ENCODE data around the gene NDUFB10. TPM values are rescaled to one million over a fixed set of nuclear protein-coding genes. Genes with fewer than 3 reads are reported as not detected.

The NDUFB10 gene
- polyA plus RNA-seq, 1 of the 3 experiments (the other 2 are of a cell fraction) = 468 TPM

DNA sequence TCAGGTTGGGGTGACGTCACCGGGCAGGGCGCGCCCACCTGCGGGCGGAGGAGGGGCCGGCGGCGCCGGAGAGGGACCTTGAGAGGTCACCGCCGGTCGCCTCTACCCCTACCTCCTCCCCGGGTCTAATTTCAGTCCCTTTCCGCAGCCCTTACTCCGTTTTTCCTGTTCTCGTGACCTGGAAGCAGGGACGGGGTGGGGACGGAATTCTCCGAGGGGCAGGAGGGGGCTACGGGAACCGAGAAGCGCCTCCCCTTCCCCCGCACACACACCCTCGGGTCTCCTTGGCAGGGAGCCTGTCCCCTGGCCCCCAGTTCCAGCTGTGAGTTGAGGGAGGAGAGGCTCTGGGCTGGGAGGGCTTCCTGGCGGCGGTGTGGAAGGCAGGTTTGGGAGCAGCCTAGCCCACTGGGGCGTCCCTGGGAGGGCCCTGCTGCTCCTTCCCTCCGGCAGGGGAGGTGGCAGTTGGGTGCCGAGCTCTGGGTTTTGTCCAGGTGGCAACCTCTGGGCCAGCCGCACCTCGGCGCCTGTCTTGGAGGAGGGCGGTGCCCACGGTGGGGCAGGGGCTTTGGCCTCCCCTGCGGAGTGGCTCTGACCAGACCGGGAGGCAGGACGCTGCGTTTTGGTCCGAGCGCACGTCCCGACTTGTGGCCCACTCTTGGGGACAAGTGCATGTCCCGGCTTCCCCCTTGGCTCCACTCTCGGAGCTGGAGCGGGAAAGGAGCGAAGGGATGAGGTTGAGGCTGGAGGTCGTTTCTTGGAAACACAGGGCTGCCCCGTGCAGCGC, 31.2 kb downstream of the NDUFB10 start:
- no peak for TF ChIP-seq RCOR1 (IDR thresholded peaks at IDR 0.05; ENCODE audit: low read length)
- TF ChIP-seq, protein P1, sequence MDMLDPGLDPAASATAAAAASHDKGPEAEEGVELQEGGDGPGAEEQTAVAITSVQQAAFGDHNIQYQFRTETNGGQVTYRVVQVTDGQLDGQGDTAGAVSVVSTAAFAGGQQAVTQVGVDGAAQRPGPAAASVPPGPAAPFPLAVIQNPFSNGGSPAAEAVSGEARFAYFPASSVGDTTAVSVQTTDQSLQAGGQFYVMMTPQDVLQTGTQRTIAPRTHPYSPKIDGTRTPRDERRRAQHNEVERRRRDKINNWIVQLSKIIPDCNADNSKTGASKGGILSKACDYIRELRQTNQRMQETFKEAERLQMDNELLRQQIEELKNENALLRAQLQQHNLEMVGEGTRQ (IDR thresholded peaks at IDR 0.05; ENCODE audit: borderline replicate concordance, low read depth, low read length) = no peak
- no peak; the same call in 1 of the 2 replicates for TF ChIP-seq MXI1 (IDR thresholded peaks at IDR 0.05; ENCODE audit: low read depth, low read length)
- no peak for TF ChIP-seq POLR2AphosphoS5 (IDR thresholded peaks at IDR 0.05; ENCODE audit: low read depth, low read length)
- H3F3A ChIP-seq (replicated peaks; ENCODE audit: insufficient read depth) = peaks cover 11% of the 10 kb centered on the region
- peak overlapping the region; percentile 85 for H3K4me2 ChIP-seq
- 0 out of 2 replicates have a peak overlapping the region, but pooled peaks have one; percentile 41 for H2AFZ ChIP-seq (ENCODE audit: low read depth)
- WGBS (ENCODE audit: low lambda C conversion rate) = 28% methylated on average over 23 of the region's 50 CpGs
- peak; percentile 82 for DNase-seq
- peak overlapping the region; percentile 46; the same call in 1 of the 2 replicates for H3K9ac ChIP-seq
- POLR2A ChIA-PET = interaction anchor here (2.3 kb wide), 1 partner anchor 26 kb away, joined by 8 read pairs; the partner anchor contains the start of gene RPS2
- no peaks in the 10 kb centered on the region for H3K9me3 ChIP-seq
- peaks cover 4 to 11% of the 10 kb centered on the region in 2 experiments for H3K36me3 ChIP-seq (replicated peaks in 1 of 2; ENCODE audit: control insufficient read depth in 1 of 2, insufficient read depth in 2 of 2, low read length in 1 of 2)
- peaks cover 0 to 19% of the 10 kb centered on the region in 2 experiments; a peak in 1 of 4 replicates for H3K4me1 ChIP-seq (ENCODE audit: control insufficient read depth in 1 of 2, insufficient read depth in 2 of 2, low read depth in 1 of 2, low read length in 1 of 2)
- CTCF ChIA-PET = interaction anchor here (1.3 to 12.9 kb wide), 3 partner anchors 8 to 18 kb away, joined by 4 to 108 read pairs (median 4); no protein-coding TSS in a partner anchor
- H3K27ac ChIP-seq (ENCODE audit: low read depth in 2 of 2, low read length in 1 of 2) = peak overlapping the region in 1 of 2 experiments; percentile 58; a peak in 1 of 4 replicates
- no peaks in the 10 kb centered on the region for H3K27me3 ChIP-seq (ENCODE audit: insufficient read depth)
- no peaks in the 10 kb centered on the region for H4K20me1 ChIP-seq (ENCODE audit: insufficient read depth)
- H3K9me2 ChIP-seq = no peaks in the 10 kb centered on the region
- peaks cover 8% of the 10 kb centered on the region; the same call in 1 of the 2 replicates for H3K79me2 ChIP-seq (ENCODE audit: insufficient read depth)
- H3K4me3 ChIP-seq (ENCODE audit: low read depth in 2 of 2, low read length in 1 of 2) = peak overlapping the region; percentile 62

DNA sequence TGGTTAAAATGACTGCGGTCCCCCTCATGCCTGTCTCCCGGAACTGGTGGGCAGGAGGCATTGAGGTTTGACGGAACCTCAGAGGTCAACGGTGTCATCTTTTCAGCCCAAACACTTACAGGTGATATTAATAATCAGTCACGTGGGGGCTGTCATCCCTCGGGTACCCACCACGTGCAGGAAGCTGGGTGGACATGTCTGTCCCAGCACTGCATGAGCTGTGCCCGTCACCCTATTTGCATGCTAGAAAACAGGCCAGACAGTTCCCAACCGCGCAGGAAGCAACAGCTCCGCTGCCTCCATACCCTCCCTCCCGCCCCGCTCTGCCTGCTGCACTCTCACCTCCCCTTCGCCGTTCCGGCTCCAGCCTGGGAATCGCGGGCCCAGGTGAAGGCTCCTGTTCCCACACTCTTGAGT, 31.8 kb downstream of the NDUFB10 start:
- Histone ChIP-seq H2AFZ (ENCODE audit: low read depth) (no peak overlapping the region), H4K20me1 (ENCODE audit: insufficient read depth) (no peaks in the 10 kb centered on the region), H3K36me3 (replicated peaks in 1 of 2; ENCODE audit: control insufficient read depth in 1 of 2, insufficient read depth in 2 of 2, low read length in 1 of 2) (peaks cover 0 to 5% of the 10 kb centered on the region in 2 experiments), H3F3A (replicated peaks; ENCODE audit: insufficient read depth) (peaks cover 16% of the 10 kb centered on the region), H3K9me3 (no peaks in the 10 kb centered on the region), H3K27me3 (ENCODE audit: insufficient read depth) (no peaks in the 10 kb centered on the region), H3K9ac (no peak overlapping the region), H3K4me1 (ENCODE audit: control insufficient read depth in 1 of 2, insufficient read depth in 2 of 2, low read depth in 1 of 2, low read length in 1 of 2) (peaks cover 0 to 18% of the 10 kb centered on the region in 2 experiments; a peak in 1 of 4 replicates), H3K9me2 (no peaks in the 10 kb centered on the region), H3K79me2 (ENCODE audit: insufficient read depth) (peaks cover 2% of the 10 kb centered on the region; the same call in 1 of the 2 replicates), H3K4me2 (0 out of 2 replicates have a peak overlapping the region, but pooled peaks have one; percentile 85), H3K27ac (ENCODE audit: low read depth in 2 of 2, low read length in 1 of 2) (no peak overlapping the region), H3K4me3 (ENCODE audit: low read depth in 2 of 2, low read length in 1 of 2) (peak overlapping the region in 1 of 2 experiments; percentile 62; a peak in 1 of 4 replicates)
- ChIA-PET CTCF (interaction anchor here (1.3 to 12.9 kb wide), 2 partner anchors 13 to 18 kb away, joined by 4 to 108 read pairs; no protein-coding TSS in a partner anchor), POLR2A (no interaction called here)
- DNase-seq = no peak
- WGBS (ENCODE audit: low lambda C conversion rate) = 95% methylated on average over 13 of the region's 18 CpGs
- TF ChIP-seq, protein P1 (IDR thresholded peaks at IDR 0.05; ENCODE audit: borderline replicate concordance, low read depth, low read length) = no peak
- TF ChIP-seq FOXJ3 (CRISPR knock-in tag; IDR thresholded peaks at IDR 0.05) (no peak), RFX5 (IDR thresholded peaks at IDR 0.05; ENCODE audit: low read length) (no peak), JUND (IDR thresholded peaks at IDR 0.05) (no peak), GATA2 (CRISPR knock-in tag; IDR thresholded peaks at IDR 0.05) (no peak), MEF2A (IDR thresholded peaks at IDR 0.05; ENCODE audit: borderline replicate concordance, low read depth) (no peak), YY1 (IDR thresholded peaks at IDR 0.05; ENCODE audit: low read depth) (no peak), NRF1 (IDR thresholded peaks at IDR 0.05; ENCODE audit: low read depth, low read length) (no peak), POLR2AphosphoS5 (IDR thresholded peaks at IDR 0.05; ENCODE audit: low read depth, low read length) (no peak), SIN3A (IDR thresholded peaks at IDR 0.05; ENCODE audit: borderline replicate concordance, low read depth, low read length) (no peak), RXRA (IDR thresholded peaks at IDR 0.05; ENCODE audit: borderline replicate concordance, low read depth) (no peak), RCOR1 (IDR thresholded peaks at IDR 0.05; ENCODE audit: low read length) (no peak), TCF12 (IDR thresholded peaks at IDR 0.05) (no peak), FOXM1 (IDR thresholded peaks at IDR 0.05; ENCODE audit: low read depth) (no peak), TAF1 (IDR thresholded peaks at IDR 0.05; ENCODE audit: borderline replicate concordance, low read depth, low read length) (no peak)
- TF ChIP-seq, protein P2, sequence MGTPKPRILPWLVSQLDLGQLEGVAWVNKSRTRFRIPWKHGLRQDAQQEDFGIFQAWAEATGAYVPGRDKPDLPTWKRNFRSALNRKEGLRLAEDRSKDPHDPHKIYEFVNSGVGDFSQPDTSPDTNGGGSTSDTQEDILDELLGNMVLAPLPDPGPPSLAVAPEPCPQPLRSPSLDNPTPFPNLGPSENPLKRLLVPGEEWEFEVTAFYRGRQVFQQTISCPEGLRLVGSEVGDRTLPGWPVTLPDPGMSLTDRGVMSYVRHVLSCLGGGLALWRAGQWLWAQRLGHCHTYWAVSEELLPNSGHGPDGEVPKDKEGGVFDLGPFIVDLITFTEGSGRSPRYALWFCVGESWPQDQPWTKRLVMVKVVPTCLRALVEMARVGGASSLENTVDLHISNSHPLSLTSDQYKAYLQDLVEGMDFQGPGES (IDR thresholded peaks at IDR 0.05; ENCODE audit: low read depth, low read length) = no peak
- TF ChIP-seq, protein P3, sequence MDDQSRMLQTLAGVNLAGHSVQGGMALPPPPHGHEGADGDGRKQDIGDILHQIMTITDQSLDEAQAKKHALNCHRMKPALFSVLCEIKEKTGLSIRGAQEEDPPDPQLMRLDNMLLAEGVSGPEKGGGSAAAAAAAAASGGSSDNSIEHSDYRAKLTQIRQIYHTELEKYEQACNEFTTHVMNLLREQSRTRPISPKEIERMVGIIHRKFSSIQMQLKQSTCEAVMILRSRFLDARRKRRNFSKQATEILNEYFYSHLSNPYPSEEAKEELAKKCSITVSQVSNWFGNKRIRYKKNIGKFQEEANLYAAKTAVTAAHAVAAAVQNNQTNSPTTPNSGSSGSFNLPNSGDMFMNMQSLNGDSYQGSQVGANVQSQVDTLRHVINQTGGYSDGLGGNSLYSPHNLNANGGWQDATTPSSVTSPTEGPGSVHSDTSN (IDR thresholded peaks at IDR 0.05) = no peak
